HepG2 (cell line): ENCODE data around the gene HPCAL1. TPM values are rescaled to one million over a fixed set of nuclear protein-coding genes. Genes with fewer than 3 reads are reported as not detected.
A peak's percentile ranks its signal among the peaks of the same experiment; 100 is the strongest.

Experiments
- ARNT2 ChIP-seq: sonication (generic); formaldehyde crosslinking; IDR thresholded peaks from 2 replicates; pipeline ENCODE4 v1.8.0; 2022; ENCODE audit warnings: mild to moderate bottlenecking, low read depth, missing genetic modification reagents, moderate library complexity
- CBFB ChIP-seq: sonication (generic); formaldehyde crosslinking; IDR thresholded peaks from 2 replicates; pipeline ENCODE4 v1.4.0; 2020; ENCODE audit warnings: missing genetic modification reagents
- CBX1 ChIP-seq: IDR thresholded peaks from one replicate; pipeline ENCODE4 v1.6.1; 2016; ENCODE audit warnings: antibody characterized with exemption, low read depth
- KDM3A ChIP-seq: IDR thresholded peaks from 2 replicates; pipeline ENCODE4 v1.6.1; 2018; ENCODE audit warnings: low read depth, missing compliant biosample characterization
- NCOA2 ChIP-seq: sonication (generic); formaldehyde crosslinking; IDR thresholded peaks from 2 replicates; pipeline ENCODE4 v1.8.0; 2022; ENCODE audit warnings: inconsistent platforms
- NFE2 ChIP-seq: sonication (generic); formaldehyde crosslinking; IDR thresholded peaks from 2 replicates; pipeline ENCODE4 v1.4.0; 2020; ENCODE audit warnings: missing genetic modification reagents
- NRL ChIP-seq: sonication (generic); formaldehyde crosslinking; IDR thresholded peaks from 2 replicates; pipeline ENCODE4 v1.5.0; 2020; ENCODE audit warnings: missing genetic modification reagents, mild to moderate bottlenecking, moderate library complexity, borderline replicate concordance
- ONECUT2 ChIP-seq: sonication (generic); formaldehyde crosslinking; IDR thresholded peaks from 2 replicates; pipeline ENCODE4 v1.4.0; 2020; ENCODE audit warnings: missing genetic modification reagents
- POLR2G ChIP-seq: fragments of 200-400 bp; formaldehyde crosslinking; IDR thresholded peaks from 2 replicates; pipeline ENCODE4 v1.6.1; 2018; ENCODE audit warnings: mild to moderate bottlenecking, low read depth, low read length, moderate library complexity
- SIN3A ChIP-seq: IDR thresholded peaks from 2 replicates; pipeline ENCODE4 v1.6.1; 2011; ENCODE audit warnings: low read depth, mild to moderate bottlenecking, control low read depth, low read length, borderline replicate concordance
- XRCC5 ChIP-seq: fragments of 200-400 bp; formaldehyde crosslinking; optimal IDR thresholded peaks from 2 replicates; pipeline ENCODE3; 2017; ENCODE audit warnings: mild to moderate bottlenecking, low read length
- ZBTB21 ChIP-seq: sonication (generic); formaldehyde crosslinking; IDR thresholded peaks from 2 replicates; pipeline ENCODE4 v1.4.0; 2020; ENCODE audit warnings: missing genetic modification reagents
- ZMYM4 ChIP-seq: sonication (generic); formaldehyde crosslinking; IDR thresholded peaks from 2 replicates; pipeline ENCODE4 v1.8.1; 2023; ENCODE audit warnings: mild to moderate bottlenecking, missing genetic modification reagents
- ZNF225 ChIP-seq: sonication (generic); formaldehyde crosslinking; IDR thresholded peaks from 2 replicates; pipeline ENCODE4 v1.4.0; 2020; ENCODE audit warnings: mild to moderate bottlenecking, missing genetic modification reagents
- ZNF263 ChIP-seq: sonication (generic); formaldehyde crosslinking; IDR thresholded peaks from 2 replicates; pipeline ENCODE4 v1.4.0; 2020; ENCODE audit warnings: missing genetic modification reagents
- ZNF326 ChIP-seq: sonication (generic); formaldehyde crosslinking; IDR thresholded peaks from 2 replicates; pipeline ENCODE4 v1.4.0; 2020; ENCODE audit warnings: missing genetic modification reagents, borderline replicate concordance
- ZNF350 ChIP-seq: sonication (generic); formaldehyde crosslinking; IDR thresholded peaks from 2 replicates; pipeline ENCODE4 v1.4.0; 2020; ENCODE audit warnings: mild to moderate bottlenecking, low read depth, missing genetic modification reagents, borderline replicate concordance
- ZNF451 ChIP-seq: sonication (generic); formaldehyde crosslinking; IDR thresholded peaks from 2 replicates; pipeline ENCODE4 v1.5.0; 2020; ENCODE audit warnings: mild to moderate bottlenecking, missing genetic modification reagents
- ZNF598 ChIP-seq: sonication (generic); formaldehyde crosslinking; IDR thresholded peaks from 2 replicates; pipeline ENCODE4 v1.5.1; 2020; ENCODE audit warnings: mild to moderate bottlenecking, missing genetic modification reagents, borderline replicate concordance
- ZNF674 ChIP-seq: sonication (generic); formaldehyde crosslinking; IDR thresholded peaks from 2 replicates; pipeline ENCODE4 v1.5.0; 2020; ENCODE audit warnings: low read depth, mild to moderate bottlenecking, missing genetic modification reagents
- ZNF766 ChIP-seq: sonication (generic); formaldehyde crosslinking; IDR thresholded peaks from 2 replicates; pipeline ENCODE4 v1.5.0; 2020; ENCODE audit warnings: missing genetic modification reagents, borderline replicate concordance
- ZNF816 ChIP-seq: sonication (generic); formaldehyde crosslinking; IDR thresholded peaks from 2 replicates; pipeline ENCODE4 v1.8.0; 2022; ENCODE audit warnings: missing genetic modification reagents, mild to moderate bottlenecking, borderline replicate concordance
- ZSCAN25 ChIP-seq: sonication (generic); formaldehyde crosslinking; IDR thresholded peaks from 2 replicates; pipeline ENCODE4 v1.8.0; 2022; ENCODE audit warnings: mild to moderate bottlenecking, missing genetic modification reagents
- polyA plus RNA-seq, 8 experiments: library from polyadenylated mRNA; depleted of rRNA in 3 of 8; stranded (reverse) in 7 of 8; unstranded in 1 of 8; fragments of >200 nt; fragmentation: Illumina TruSeq in 4 of 8; extraction: Trizol in 4 of 8; gene quantifications; 2 replicates each; pipeline versions ENCODE4 v1.2.1 to v1.2.3, GENCODE V29; 2011 to 2016; ENCODE audit warnings: low read depth in 4 of 8, missing spikeins in 1 of 8, mixed read lengths in 1 of 8; ENCODE audit not compliant: insufficient read depth in 1 of 8
- total RNA-seq, 5 experiments: library from RNA; depleted of rRNA; stranded (reverse); fragments of >200 nt; fragmentation: Illumina TruSeq; extraction: Trizol; gene quantifications; 2 replicates each; pipeline ENCODE4 v1.2.3, GENCODE V29; 2016; ENCODE audit warnings: low read depth in 1 of 5
- TF ChIP-seq, protein P1 (sequence below): sonication (generic); formaldehyde crosslinking; IDR thresholded peaks from 2 replicates; pipeline ENCODE4 v1.8.1; 2023; ENCODE audit warnings: mild to moderate bottlenecking, missing genetic modification reagents
- TF ChIP-seq, protein P2 (sequence below): sonication (generic); formaldehyde crosslinking; IDR thresholded peaks from 2 replicates; pipeline ENCODE4 v1.5.0; 2020; ENCODE audit warnings: mild to moderate bottlenecking, missing genetic modification reagents
- TF ChIP-seq, protein P3 (sequence below): sonication (generic); formaldehyde crosslinking; IDR thresholded peaks from 2 replicates; pipeline ENCODE4 v1.4.0; 2020; ENCODE audit warnings: low read depth, mild to moderate bottlenecking, missing genetic modification reagents
- TF ChIP-seq, protein P4 (sequence below): IDR thresholded peaks from 2 replicates; pipeline ENCODE4 v1.6.1; 2012; ENCODE audit warnings: inconsistent platforms

HPCAL1 gene
- total and polyA plus RNA-seq, 2 of the 13 experiments (the other 11 are each of a cell fraction or from before 2014, with no cell fraction given): 29.5 to 29.9 TPM

DNA sequence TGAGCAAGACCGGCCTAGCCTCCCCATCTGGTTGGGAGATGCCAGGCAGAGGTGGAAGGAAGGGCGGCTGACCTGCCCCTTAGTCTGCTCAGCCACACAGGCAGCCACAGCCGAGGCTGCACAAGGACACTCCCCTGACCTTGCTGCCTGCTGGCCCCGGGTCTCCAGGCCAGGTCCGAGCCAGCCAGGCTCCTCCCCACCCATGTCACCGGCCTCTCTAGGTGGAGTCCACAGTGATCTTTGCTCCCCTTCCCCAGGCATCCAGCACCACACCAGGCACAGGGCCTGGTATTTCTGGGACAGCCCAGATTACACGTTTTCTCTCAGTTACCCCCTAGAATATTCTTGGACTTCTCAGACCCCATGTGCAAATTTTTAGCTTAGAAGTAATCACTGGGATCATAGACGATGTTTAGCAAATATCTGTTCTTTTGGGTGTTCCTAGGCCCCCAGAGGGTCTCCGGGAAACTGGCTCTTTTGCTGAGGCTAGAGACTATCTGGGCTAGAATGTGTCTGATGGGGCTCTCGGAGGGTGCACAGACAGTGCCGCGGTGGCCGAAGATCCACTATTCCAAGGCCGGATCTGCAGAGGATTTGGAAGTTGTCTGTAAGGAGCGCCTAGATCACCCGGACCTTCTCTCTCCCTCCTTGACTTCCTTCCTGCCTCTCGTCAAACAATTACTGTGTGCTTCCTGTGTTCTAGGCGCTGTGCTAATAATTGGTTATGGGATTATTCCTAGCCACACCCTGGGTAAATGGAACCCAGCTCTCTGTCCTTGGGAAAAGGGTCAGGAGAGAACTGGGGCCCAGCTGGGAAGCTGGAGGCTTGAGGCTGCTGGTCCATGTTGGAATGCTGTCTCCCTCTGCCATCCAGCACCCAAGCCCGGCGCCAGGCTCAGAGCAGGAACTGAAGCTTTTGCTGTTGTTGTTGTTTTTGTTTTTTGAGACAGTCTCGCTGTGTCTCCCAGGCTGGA lies 98.6 kb downstream of the HPCAL1 start (continued):
- TF ChIP-seq ZNF326 (CRISPR knock-in tag) (no peak), CBX1 (peak; percentile 57), ZNF674 (CRISPR knock-in tag) (no peak), ZNF816 (CRISPR knock-in tag) (no peak), NCOA2 (CRISPR knock-in tag) (peak; percentile 65), ZNF598 (peak; percentile 58; the same call in 1 of the 2 replicates), POLR2G (peak; percentile 78), NFE2 (CRISPR knock-in tag) (no peak), KDM3A (peak; percentile 69; the same call in 1 of the 2 replicates), ZNF225 (CRISPR knock-in tag) (peak; percentile 70), ZSCAN25 (CRISPR knock-in tag) (peak; percentile 58; the same call in 1 of the 2 replicates), ONECUT2 (0 out of 2 replicates have a peak, but pooled peaks have one; percentile 1), ZNF766 (CRISPR knock-in tag) (peak; percentile 67; the same call in 1 of the 2 replicates), CBFB (CRISPR knock-in tag) (peak; percentile 59; the same call in 1 of the 2 replicates), SIN3A (0 out of 2 replicates have a peak, but pooled peaks have one; percentile 21), XRCC5 (peak; percentile 47), NRL (CRISPR knock-in tag) (0 out of 2 replicates have a peak, but pooled peaks have one; percentile 44), ZNF263 (CRISPR knock-in tag) (peak; percentile 99), ZMYM4 (CRISPR knock-in tag) (peak; percentile 48), ARNT2 (CRISPR knock-in tag) (peak; percentile 14; the same call in 1 of the 2 replicates), ZBTB21 (no peak), ZNF451 (CRISPR knock-in tag) (peak; percentile 79; the same call in 1 of the 2 replicates), ZNF350 (CRISPR knock-in tag) (peak; percentile 68; the same call in 1 of the 2 replicates)
- TF ChIP-seq, protein P1, sequence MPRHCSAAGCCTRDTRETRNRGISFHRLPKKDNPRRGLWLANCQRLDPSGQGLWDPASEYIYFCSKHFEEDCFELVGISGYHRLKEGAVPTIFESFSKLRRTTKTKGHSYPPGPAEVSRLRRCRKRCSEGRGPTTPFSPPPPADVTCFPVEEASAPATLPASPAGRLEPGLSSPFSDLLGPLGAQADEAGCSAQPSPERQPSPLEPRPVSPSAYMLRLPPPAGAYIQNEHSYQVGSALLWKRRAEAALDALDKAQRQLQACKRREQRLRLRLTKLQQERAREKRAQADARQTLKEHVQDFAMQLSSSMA (CRISPR knock-in tag): peak; percentile 11; the same call in 1 of the 2 replicates
- TF ChIP-seq, protein P2, sequence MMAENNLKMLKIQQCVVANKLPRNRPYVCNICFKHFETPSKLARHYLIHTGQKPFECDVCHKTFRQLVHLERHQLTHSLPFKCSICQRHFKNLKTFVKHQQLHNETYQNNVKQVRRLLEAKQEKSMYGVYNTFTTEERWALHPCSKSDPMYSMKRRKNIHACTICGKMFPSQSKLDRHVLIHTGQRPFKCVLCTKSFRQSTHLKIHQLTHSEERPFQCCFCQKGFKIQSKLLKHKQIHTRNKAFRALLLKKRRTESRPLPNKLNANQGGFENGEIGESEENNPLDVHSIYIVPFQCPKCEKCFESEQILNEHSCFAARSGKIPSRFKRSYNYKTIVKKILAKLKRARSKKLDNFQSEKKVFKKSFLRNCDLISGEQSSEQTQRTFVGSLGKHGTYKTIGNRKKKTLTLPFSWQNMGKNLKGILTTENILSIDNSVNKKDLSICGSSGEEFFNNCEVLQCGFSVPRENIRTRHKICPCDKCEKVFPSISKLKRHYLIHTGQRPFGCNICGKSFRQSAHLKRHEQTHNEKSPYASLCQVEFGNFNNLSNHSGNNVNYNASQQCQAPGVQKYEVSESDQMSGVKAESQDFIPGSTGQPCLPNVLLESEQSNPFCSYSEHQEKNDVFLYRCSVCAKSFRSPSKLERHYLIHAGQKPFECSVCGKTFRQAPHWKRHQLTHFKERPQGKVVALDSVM (CRISPR knock-in tag): peak; percentile 87
- TF ChIP-seq, protein P3, sequence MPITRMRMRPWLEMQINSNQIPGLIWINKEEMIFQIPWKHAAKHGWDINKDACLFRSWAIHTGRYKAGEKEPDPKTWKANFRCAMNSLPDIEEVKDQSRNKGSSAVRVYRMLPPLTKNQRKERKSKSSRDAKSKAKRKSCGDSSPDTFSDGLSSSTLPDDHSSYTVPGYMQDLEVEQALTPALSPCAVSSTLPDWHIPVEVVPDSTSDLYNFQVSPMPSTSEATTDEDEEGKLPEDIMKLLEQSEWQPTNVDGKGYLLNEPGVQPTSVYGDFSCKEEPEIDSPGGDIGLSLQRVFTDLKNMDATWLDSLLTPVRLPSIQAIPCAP (CRISPR knock-in tag): 0 out of 2 replicates have a peak, but pooled peaks have one; percentile 9
- TF ChIP-seq, protein P4, sequence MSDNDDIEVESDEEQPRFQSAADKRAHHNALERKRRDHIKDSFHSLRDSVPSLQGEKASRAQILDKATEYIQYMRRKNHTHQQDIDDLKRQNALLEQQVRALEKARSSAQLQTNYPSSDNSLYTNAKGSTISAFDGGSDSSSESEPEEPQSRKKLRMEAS: peak; percentile 59; the same call in 1 of the 2 replicates
